Measurements from ENCODE around the gene TXLNG.
"Not testable (repeated sequence)": the region's sequence is repeated elsewhere in the genome, so short reads cannot be mapped to it uniquely, and the experiment has no call there.

The TXLNG gene

DNA sequence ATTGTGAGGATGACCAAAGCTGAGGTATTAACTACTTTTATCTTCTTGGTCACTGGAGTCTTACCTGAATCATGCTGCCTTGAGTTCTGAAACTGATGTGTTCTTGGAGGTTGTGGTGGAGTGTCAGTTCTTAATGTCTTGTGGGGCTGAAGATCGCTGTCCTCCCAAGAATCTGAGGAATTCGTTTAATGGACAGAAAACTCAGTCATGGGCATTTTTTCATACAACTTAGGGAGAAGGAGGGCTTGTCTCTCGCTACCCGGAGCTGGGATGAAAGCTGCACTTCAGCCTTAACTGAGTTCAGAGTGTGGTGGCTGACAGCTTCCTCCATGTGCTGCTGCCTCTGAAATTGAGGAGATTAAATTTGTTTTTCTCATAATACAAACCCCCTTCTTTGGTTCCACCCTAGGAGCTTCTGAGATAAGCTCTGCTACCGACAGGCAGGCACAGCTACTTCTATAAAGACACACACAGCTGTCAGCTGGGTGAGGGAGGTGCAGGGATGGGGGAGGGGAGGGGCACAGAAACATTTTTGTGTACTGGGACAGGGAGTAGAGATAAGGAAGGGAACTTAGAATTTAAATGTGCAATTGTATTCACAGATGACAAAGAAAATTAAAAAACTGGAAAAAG, 53.1 kb downstream of the TXLNG start:
- DNase-seq: no peak

DNA sequence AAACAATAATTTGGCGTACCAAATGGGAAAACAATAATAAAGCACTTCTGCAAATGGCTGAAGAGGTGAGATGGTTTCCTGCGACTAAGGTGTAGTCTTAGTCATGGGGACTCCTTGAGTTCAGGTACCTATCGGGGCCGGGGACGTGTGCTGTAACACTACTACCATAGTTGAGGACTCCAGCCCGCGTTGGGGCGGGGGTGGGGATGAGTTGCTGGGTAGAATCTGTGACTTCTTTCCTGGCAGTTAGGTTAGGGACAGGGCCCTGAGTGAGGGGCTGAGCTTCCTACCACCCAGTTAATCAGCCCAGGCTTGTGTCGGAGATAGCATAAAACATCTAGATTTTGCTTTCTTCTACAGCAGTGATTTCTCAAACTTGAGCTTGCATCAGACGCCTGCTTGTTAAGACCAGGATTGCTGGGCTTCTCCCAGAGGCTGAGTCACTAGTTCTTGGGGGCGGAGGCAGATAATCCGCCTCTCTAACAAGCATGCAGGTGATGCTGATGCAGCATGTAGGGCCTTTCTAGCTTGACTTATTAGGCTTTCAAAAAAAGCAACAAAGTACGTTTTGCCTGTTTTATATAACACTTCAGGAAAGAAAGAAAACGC, 53.7 kb downstream of the TXLNG start:
- peak in 1 of 2 donors; percentile 44 for DNase-seq

DNA sequence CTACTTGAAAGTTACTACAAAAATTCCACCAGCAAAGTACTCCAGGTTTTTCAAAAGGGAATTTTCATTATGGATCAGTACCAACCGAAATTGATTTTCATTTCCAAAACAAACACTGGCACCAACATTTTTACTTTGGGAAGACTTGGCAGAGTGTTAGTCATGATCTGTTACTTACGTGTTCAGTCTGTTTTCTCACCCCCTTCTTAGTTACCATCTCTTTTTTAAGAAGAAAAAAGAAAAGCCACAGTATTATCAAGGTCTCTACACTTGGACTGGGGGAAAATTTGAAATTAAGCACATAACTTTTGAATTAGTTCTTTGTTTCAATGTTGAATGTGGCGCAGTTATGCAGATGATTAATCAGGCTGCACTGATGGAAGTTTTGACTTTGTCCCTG, 56.4 kb downstream of the TXLNG start:
- DNase-seq: no peak

DNA sequence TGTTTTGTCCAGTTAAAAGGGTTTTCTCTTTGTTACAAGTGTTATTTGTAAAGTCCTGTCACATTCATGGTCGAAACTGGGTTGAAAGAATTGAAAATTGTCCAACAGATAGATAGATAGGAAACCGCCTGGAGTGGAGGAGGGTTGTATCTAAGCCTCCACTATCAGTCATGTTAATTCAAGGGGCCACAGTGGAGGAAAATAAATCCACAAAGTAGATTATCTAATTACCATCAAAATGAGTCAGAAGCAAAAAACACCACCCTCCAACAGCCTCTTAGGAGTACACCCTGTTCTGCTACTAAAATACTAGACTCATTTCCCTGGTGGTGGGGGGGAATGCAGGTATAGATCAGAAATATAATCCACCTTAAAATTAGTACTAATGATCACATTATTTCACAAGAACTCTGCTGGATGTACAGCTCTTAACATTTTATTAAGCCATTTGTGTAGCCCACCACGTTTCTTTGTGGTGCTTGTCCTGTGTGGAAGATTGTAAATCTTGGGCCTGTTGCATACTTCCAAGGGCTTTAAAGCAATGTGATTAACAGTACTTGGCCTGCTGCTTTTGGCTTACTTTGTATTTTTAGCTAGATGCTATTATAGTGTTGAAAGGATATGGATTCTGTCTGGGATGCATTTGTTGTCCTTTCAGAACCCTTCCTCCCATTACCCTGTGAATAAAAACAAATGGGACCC, 57.1 kb downstream of the TXLNG start:
- DNase-seq: no peak

DNA sequence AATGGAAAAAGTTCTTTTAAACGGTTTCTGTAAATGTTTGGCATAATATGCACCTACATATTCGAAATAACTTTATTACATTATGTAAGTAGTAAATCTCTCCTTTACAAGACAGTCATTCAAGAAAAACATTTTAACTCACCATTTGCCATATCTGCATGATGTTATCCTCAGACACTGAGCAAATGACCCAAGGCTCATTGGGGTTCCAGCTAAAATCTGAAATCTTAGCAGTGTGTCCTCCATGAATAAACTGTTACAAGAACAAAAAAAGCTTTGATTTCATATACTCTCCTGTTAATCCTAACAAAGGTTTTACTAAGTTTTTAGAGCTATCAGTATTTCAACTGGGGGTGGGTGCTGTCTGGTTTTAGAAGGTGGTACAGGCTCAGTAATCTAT, 59.4 kb downstream of the TXLNG start:
- no peak for DNase-seq

DNA sequence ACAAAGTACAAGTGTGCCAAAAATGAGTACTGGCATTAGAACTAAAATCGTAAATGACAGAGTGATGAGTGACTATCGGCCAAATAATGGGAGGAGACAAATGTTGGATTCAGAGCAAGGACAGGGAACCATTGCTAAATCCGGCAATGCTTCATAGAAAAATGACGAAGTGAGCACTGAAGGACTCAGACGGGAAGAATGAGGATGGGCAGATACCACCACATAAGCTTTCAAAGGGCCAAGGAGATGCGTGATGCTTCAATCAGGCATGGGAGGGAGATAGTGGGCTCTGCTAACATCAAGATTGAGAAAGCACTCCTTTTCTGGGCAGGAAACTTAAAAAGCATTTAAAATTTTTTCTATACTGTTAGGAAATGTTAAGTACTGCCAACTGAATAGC, 62.3 kb downstream of the TXLNG start:
- no peak for DNase-seq

DNA sequence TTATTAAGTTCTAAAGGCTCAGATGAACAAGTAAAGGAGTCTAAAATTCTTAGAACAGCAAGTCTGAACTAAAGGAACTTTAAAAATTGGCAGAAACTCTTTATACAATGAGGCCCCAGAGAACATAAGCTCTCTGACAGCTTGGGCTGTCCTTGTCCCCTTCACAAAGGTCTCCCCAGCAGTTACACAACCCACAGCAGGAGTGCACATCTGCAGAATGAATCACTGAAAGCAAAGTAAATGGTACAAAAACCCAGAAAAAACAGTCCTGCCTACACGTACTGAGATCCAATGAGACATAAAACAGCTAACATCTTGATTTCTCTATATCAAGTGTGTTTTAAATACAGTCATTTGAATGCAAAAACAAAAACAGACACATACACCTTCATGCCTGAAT, 65.2 kb downstream of the TXLNG start:
- DNase-seq: no peak

DNA sequence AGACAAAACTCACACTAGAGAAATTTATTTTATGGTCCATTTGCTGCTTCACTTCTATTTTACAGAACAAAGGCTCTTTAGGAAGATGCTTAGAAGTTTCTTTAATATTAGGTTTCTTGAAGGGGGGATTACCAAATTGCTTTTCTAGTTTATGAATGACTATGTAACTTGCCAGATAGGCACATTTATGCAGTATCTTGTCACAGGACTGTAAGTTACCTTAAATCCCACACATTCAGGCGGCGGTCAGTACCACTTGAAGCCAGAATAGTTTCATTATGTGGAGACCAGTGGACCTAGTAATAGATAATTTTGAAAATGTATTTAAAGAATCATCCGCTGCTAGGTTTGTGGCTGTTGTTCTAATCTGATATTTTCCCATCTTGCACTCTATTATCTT, 65.6 kb downstream of the TXLNG start:
- no peak for DNase-seq

DNA sequence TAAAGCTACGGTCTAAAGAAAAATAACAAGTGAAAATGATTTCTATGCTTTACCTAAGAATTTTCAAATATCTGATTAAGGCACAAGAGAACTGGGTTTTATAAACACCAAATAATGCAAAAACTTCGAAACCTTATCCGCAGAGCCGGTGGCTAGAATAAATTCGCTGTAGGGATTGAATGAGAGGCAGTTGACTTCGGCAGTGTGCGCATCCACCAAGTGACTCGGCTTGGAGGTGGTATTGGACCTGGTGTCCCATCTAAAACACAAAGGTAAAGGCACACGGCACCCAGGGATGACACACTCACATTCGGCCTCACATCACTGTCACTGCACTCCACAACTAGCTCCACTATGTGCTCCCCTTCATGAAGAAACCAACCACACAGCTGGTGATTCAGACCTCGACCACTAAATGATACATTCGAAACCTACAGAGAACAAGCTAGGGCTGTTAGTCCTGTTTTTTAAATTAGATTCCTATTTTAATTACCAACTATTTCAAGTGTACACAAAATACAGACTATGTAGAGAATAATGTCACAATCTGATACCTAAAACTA, 66.4 kb downstream of the TXLNG start:
- no peak for DNase-seq

DNA sequence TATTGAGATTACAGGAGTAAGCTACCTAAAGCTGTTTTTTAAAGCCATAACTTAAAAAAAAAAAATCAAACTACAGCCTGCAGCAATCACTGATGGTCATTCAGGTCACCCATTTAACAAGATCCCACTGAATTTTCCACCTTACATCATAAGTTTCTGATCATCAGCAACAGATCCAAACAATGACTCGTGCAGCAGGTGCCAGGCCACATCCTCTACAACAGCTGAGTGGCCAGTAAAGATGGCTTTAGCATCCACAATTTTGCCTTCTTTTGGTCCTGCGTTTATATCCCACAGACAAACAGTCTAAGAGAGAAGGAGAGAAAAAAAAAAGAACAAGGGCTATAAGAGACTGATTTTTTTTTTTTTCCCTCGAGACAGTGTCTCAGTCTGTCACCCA, 67.3 kb downstream of the TXLNG start:
- no peak for DNase-seq

DNA sequence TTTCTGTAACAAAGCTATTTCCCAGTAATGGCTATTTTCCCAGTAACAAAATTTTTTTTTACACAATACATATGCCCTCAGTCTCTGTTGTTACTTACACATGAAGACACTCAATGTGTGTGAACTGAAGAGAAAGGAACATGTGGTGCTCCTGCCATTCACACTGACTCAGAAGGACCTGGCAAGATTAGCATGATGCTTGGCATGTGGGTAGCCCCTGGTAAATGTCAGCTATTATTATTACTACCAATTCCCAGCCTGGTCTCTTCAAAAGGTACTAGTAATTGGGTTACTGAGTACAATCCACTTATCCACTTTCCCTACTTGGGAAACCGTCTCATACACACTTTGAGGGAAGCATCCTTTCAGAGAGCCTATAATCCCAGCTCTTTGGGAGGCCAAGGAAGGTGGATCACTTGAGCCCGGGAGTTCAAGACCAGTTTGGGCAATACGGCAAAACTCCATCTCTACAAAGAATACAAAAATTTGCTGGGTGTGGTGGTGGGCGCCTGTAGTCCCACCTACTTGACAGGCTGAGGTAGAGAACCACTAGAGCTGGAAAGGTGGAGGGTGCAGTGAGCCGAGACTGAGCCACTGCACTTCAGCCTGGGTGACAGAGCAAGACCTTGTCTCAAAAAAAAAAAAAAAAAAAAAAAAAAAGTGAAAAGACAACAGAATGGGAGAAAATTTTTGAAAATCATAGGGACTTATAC, 69.3 kb downstream of the TXLNG start:
- no peak for DNase-seq

DNA sequence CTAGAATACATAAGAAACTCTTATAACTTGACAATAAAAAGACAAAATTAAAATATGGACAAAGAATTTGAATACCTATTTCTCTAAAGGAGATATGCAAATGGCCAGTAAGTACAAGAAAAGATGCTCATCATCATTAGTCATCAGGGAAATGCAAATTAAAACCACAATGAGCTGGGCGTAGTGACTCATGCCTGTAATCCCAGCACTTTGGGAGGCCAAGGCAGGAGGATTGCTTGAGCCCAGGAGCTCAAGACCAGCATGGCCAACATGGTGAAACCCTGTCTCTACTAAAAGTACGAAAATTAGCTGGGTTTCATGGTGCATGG, 69.8 kb downstream of the TXLNG start:
- not testable (repeated sequence) for DNase-seq

DNA sequence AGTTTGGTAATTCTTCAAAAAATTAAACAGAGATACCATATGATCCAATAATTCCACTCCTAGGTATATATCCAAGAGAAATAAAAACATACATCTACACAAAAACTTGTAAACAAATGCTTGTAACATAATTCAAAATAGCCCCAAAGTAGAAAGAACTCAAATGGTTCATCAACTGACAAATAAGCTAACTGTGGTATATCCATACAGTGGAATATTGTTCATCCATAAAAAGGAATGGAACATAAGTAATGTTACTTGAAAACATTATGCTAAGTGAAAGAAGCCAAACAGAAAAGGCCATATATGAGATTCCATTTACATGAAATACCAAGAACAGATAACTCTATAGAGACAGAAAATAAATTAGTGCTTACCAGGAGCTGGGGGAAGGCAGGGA, 70.5 kb downstream of the TXLNG start:
- DNase-seq: no peak

DNA sequence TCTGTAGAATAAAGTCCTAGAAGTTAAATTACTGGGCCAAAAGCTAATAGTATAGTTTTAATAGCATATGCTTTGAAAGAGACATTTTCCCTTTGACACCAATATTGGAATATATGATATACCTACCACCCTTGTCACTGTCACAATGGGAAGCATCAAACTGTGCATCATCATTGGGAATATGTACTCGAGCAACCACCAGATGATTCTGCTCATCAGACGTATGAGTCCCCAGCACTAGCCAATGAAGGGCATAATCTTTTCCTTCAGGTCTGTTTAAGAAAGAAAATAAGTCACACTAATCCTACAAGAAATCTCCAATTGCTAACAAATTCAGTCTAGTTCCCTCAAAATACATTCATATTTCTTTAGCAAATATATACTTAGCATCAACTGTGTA, 76.6 kb downstream of the TXLNG start:
- no peak for DNase-seq

DNA sequence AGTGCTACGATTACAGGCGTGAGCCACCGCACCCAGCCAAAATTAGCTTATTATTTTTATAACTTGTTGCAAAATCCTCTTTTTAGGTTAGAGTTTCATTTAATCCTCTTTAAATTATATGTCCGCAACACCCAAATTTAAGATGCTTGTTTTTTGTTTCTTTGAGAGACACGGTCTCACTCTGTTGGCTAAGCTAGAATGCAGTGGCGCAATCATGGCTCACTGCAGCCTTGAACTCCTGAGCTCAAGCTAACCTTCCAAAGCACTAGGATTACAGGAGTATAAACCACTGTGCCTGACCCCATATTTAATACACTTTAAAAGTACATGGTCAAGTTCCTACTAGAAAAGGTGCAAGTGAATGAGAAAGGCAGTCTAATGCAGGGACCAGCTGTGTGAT, 81.7 kb downstream of the TXLNG start:
- no peak for DNase-seq

DNA sequence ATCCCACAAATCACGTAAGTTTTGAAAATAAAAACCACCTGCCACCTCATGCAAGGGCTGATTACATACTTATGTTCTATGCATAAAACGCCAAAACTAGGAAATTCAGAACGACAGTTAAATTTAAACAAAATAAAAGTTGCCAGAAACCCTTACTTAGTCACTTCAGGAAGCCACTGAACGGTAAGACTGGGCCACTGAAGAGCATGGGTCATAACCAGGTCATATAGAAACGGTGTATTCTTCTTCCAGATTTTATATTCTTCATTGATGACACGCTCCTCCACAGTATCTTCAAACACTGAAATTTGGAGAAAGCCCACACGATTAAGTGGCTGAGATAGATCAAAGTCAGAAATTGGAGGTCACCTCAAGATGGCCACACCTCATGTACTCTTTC, 82.7 kb downstream of the TXLNG start:
- DNase-seq: no peak

DNA sequence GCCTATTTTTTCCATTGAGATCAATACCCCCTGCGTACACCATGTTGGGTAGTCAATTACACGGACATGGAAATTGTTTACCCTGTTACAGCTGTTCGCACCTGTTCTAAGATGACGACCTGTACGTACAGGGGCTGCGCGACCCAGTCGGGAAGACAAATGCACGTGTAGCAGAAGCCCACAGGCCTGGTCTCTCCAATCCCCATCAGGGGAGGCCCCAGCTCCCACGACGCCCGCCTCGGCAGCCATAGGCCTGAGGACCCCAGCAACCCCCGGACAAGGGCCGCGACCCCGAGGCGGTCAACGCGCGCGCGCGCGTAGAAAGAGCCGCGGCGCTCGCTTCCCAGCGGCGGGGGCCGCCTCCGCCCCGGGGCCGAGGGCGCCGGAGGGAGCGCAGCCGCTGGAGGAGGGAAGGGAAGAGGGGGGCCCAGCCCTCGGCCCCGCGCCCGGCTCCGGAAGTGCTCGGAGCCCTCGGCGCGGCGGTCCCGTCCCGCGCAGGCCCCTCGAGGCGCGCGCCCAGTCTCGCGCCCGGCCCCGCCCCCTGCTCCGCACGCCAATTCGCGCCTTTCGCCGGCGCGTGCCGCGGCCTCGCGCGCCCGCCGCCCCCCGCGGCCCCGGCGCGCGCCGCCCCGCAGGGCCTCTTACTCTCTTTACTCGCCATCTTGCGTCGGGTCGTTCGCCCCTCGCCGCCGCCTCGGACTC, 83.3 kb downstream of the TXLNG start:
- peak in 1 of 2 donors; percentile 44 for DNase-seq

DNA sequence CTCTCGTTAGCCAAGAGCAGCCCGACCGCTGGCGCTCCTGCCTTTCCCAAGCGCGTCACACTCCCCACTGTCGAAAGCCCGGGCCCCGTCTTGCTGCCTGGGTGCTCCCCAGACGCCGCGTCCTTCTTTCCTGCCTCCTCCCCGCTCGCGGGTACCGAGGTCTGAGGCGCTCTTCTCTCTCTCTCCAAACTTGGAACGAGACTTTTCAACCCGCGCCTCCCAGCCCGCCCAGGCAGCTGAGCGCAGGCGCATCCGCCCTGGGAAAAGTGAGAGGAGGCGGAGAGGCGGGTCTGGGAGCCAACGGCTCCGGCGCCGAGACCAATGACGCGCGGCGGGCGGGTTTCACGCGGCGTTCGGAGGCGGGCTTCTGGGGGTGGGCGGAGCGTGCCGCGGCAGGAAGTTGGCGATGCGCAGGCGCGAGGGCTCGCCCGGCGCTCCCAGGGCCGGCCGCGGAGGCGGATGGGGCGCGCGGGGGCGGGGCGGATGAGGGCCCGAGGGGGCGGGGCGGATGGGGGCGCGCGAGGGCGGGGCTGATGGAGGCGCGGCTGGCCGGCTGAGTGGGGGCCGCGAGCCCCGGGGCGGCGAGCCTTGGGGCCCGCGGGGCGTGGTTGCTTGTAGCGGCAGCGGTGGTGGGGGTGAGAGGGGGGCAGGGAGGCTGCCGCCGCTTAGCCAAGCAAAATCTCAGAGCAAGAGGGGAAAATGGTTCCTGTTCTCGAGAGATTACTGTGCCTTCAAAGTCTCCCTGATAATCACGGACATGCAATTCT, 84.0 kb downstream of the TXLNG start, which contains the start of gene RBBP7:
Gene RBBP7 (minus strand): TSS at position 268 of the 767 bp plus-strand sequence. CDS start 309 bp downstream, outside the sequence.
- DNase-seq: peak; percentile 91 to 92

DNA sequence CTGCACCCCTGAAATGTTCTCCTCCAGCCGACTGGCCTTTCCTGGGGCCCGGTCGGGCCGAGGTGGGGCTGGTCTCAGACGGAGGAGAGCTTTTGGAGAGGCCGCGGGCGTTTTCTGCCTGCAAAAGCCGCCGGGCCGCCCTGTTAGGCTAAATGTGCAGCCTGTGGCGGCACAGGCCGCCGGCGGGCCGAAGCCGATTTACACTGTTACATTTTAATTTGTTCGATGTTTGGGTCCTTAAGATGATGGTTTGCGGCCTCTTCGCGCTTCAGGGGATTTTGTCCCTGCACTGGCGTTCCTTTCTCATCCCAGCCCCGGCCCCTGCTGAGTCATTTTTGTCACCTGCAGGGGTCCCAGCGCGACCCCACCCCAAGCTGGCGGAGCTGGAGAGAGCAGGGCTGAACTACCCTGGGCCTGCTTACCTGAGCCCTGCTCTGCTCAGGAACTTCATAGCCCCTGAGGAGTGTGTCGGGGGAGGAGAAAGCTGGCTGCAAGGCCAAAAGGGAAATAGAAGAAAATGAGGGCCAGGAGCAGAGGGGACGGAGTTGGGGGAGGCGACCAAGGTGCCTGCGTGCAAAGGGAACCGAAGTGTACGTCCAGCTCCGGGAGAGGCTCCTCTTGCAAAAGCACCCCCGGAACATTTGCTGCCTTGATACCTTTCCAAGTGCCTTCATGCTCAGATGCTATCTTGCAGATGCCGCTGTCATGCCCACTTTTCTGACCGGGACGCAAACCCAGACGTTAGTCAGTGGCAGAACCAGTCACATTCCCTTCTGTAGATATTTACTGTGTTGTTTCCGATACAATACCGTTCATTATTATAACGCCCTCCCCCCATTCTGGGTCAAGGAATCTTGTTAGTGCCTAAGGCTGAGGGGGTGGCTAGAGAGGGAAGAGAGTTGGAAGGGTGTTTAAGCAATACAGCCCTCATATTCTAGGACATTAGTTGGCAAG, 84.9 kb downstream of the TXLNG start:
- DNase-seq: peak in 1 of 2 donors; percentile 21

DNA sequence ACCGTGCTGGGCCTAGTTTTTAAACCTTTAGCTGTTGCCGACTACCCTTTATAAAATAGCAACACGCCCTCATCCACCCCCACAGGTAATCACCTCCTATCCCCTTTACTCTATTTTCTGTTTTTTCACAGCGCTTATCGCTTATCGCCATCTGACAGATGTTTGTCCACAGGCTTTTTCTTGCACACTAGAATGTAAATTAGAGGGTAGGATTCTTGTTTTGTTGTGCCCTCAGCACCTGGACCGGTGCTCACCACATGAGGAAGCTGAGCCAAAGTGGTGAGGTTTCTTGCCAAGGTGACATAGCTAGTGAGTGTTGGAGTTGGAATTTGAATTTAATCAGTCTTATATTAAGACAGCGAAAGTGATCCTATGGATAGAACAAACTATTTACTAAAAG, 86.8 kb downstream of the TXLNG start:
- DNase-seq: no peak
